Glutamatergic neuron (in vitro differentiated cells): ENCODE measurements around the gene ANTXR2. TPM values are rescaled to one million over a fixed set of nuclear protein-coding genes. Genes with fewer than 3 reads are reported as not detected.

ENCODE experiments used
- DNase-seq: peaks from one replicate; pipeline ENCODE4 v3.0.0; 2022
- H3K27ac Mint-ChIP-seq: one replicate; pipeline ENCODE4 v1.8.0; 2020; ENCODE audit warnings: mild to moderate bottlenecking, mixed read lengths, inconsistent platforms; ENCODE audit not compliant: unreplicated experiment
- H3K27me3 Mint-ChIP-seq: one replicate; pipeline ENCODE4 v1.8.0; 2020; ENCODE audit warnings: mild to moderate bottlenecking, moderate library complexity, mixed read lengths, inconsistent platforms; ENCODE audit not compliant: unreplicated experiment
- H3K36me3 Mint-ChIP-seq: one replicate; pipeline ENCODE4 v1.8.0; 2020; ENCODE audit warnings: mild to moderate bottlenecking, mixed read lengths, inconsistent platforms; ENCODE audit not compliant: unreplicated experiment
- H3K4me1 Mint-ChIP-seq: one replicate; pipeline ENCODE4 v1.8.0; 2020; ENCODE audit warnings: mild to moderate bottlenecking, low read depth, mixed read lengths, inconsistent platforms; ENCODE audit not compliant: unreplicated experiment
- H3K4me3 Mint-ChIP-seq: one replicate; pipeline ENCODE4 v1.8.0; 2020; ENCODE audit warnings: mild to moderate bottlenecking, mixed read lengths, inconsistent platforms; ENCODE audit not compliant: unreplicated experiment
- H3K9me3 Mint-ChIP-seq: one replicate; pipeline ENCODE4 v1.8.0; 2020; ENCODE audit warnings: mild to moderate bottlenecking, moderate library complexity, mixed read lengths, inconsistent platforms; ENCODE audit not compliant: unreplicated experiment
- CTCF ChIP-seq: fragments of 200-600 bp; sonication (generic); IDR thresholded peaks from one replicate; pipeline ENCODE4 v1.5.0; 2021; ENCODE audit not compliant: partially characterized antibody, unreplicated experiment
- total RNA-seq: library from RNA; stranded (reverse); fragmentation: NEBNext Ultra II Directional; extraction: Animal tissue kit (Norgen Biotek cat#: 25700); gene quantifications from one replicate; pipeline ENCODE4 v1.2.1, GENCODE V29; 2021; ENCODE audit not compliant: unreplicated experiment

ANTXR2 gene
- total RNA-seq, 1 donor from 2014 or later: 47.8 TPM

GRCh38 chr4:79856196-79856595, 216.8 kb downstream of the ANTXR2 start:
- no peak overlapping the region for H3K27ac Mint-ChIP-seq

GRCh38 chr4:79854856-79855502, 218.1 kb downstream of the ANTXR2 start:
- DNase-seq: no peak
- peaks cover 2% of the 10 kb centered on the region for H3K27me3 Mint-ChIP-seq
- peaks cover 13% of the 10 kb centered on the region for H3K4me1 Mint-ChIP-seq
- no peak for TF ChIP-seq CTCF
- no peak overlapping the region for H3K4me3 Mint-ChIP-seq
- no peaks in the 10 kb centered on the region for H3K36me3 Mint-ChIP-seq
- no peak overlapping the region for H3K27ac Mint-ChIP-seq
- peaks cover 2% of the 10 kb centered on the region for H3K9me3 Mint-ChIP-seq

More at GRCh38 chr4:79856196-79856595, 216.8 kb downstream of the ANTXR2 start:
- Mint-ChIP-seq H3K4me3 (no peak overlapping the region), H3K36me3 (no peaks in the 10 kb centered on the region), H3K9me3 (peaks cover 2% of the 10 kb centered on the region), H3K27me3 (peaks cover 2% of the 10 kb centered on the region), H3K4me1 (peaks cover 13% of the 10 kb centered on the region)
- no peak for TF ChIP-seq CTCF
- no peak for DNase-seq

- no peak for TF ChIP-seq CTCF
- Mint-ChIP-seq H3K27ac (peak overlapping the region; percentile 56), H3K4me1 (peaks cover 13% of the 10 kb centered on the region)
These were observed 220.7 kb downstream of the ANTXR2 start for GRCh38 chr4:79852305-79852730.

GRCh38 chr4:79851625-79852304, 221.3 kb downstream of the ANTXR2 start:
- no peak for TF ChIP-seq CTCF
- no peaks in the 10 kb centered on the region for H3K36me3 Mint-ChIP-seq
- H3K9me3 Mint-ChIP-seq: peaks cover 8% of the 10 kb centered on the region
- no peak overlapping the region for H3K4me3 Mint-ChIP-seq
- peak overlapping the region; percentile 56 for H3K27ac Mint-ChIP-seq
- DNase-seq: no peak
- H3K27me3 Mint-ChIP-seq: peaks cover 2% of the 10 kb centered on the region
- H3K4me1 Mint-ChIP-seq: peaks cover 13% of the 10 kb centered on the region

More at GRCh38 chr4:79852305-79852730, 220.7 kb downstream of the ANTXR2 start:
- Mint-ChIP-seq H3K4me3 (no peak overlapping the region), H3K9me3 (peaks cover 8% of the 10 kb centered on the region), H3K36me3 (no peaks in the 10 kb centered on the region), H3K27me3 (peaks cover 2% of the 10 kb centered on the region)
- peak; percentile 19 for DNase-seq

Other genes starting within 250 kb of the ANTXR2 start
- gene PRDM8, start 124.3 kb upstream of the ANTXR2 start, total RNA-seq: 16.6 TPM
- not detected for gene FGF5, start 193.4 kb upstream of the ANTXR2 start, total RNA-seq